AG09319 (cell line): Measurements from ENCODE around the gene HIF1A.
"Not testable (repeated sequence)": the region's sequence is repeated elsewhere in the genome, so short reads cannot be mapped to it uniquely, and the experiment has no call there.

Source experiments
- DNase-seq: peaks from one replicate; pipeline ENCODE4 v3.0.0-alpha.2; 2010; ENCODE audit warnings: low read depth; ENCODE audit errors: extremely low read depth
- CTCF ChIP-seq: IDR thresholded peaks from 2 replicates; pipeline ENCODE4 v1.5.1; 2011; ENCODE audit warnings: low read depth, mild to moderate bottlenecking, inconsistent platforms, low read length, moderate library complexity

HIF1A gene

GRCh38 chr14:61737915-61738314, 42.6 kb downstream of the HIF1A start:
- DNase-seq: no peak
- no peak for TF ChIP-seq CTCF

- TF ChIP-seq CTCF: no peak
- no peak for DNase-seq
These were observed 43.8 kb downstream of the HIF1A start for GRCh38 chr14:61739133-61739532.

- no peak for DNase-seq
- no peak for TF ChIP-seq CTCF
These were observed 47.1 kb downstream of the HIF1A start for GRCh38 chr14:61742371-61742770.

GRCh38 chr14:61744238-61744637, 48.9 kb downstream of the HIF1A start:
- no peak for TF ChIP-seq CTCF
- DNase-seq: no peak

- not testable (repeated sequence) for DNase-seq
These were observed 51.0 kb downstream of the HIF1A start for GRCh38 chr14:61746346-61746745.

GRCh38 chr14:61746881-61747280, 51.6 kb downstream of the HIF1A start:
- no peak for DNase-seq
- no peak for TF ChIP-seq CTCF

- no peak for TF ChIP-seq CTCF
- DNase-seq: no peak
These were observed 52.0 kb downstream of the HIF1A start for GRCh38 chr14:61747342-61747741.

- DNase-seq: no peak
- no peak for TF ChIP-seq CTCF
These were observed 54.0 kb downstream of the HIF1A start for GRCh38 chr14:61749264-61749663.
